Endothelial cell of umbilical vein (primary cell): ENCODE results near the gene NPM1.
A peak's percentile ranks its signal among the peaks of the same experiment; 100 is the strongest.
"Not testable (repeated sequence)": the region's sequence is repeated elsewhere in the genome, so short reads cannot be mapped to it uniquely, and the experiment has no call there.

Experiments
- EZH2 ChIP-seq: IDR thresholded peaks from 2 replicates; pipeline ENCODE4 v1.6.1; 2012; ENCODE audit warnings: borderline replicate concordance, low read depth, mild to moderate bottlenecking, moderate library complexity, low read length, inconsistent platforms; ENCODE audit not compliant: severe bottlenecking
- POLR2A ChIP-seq: IDR thresholded peaks from 2 replicates; pipeline ENCODE4 v1.6.1; 2012; ENCODE audit warnings: low read depth, mild to moderate bottlenecking, control low read depth, low read length
- POLR2AphosphoS5 ChIP-seq: IDR thresholded peaks from 2 replicates; pipeline ENCODE4 v1.6.1; 2012; ENCODE audit warnings: low read depth, mild to moderate bottlenecking, control low read depth, low read length, moderate library complexity; ENCODE audit not compliant: insufficient read depth
- TF ChIP-seq, protein P1 (sequence below), 2 donors: IDR thresholded peaks; 1 replicate in 1 of 2; 2 replicates in 1 of 2; pipeline ENCODE4 v1.5.1; 2011; ENCODE audit warnings: low read length in 2 of 2, mild to moderate bottlenecking in 2 of 2, moderate library complexity in 2 of 2, control low read depth in 1 of 2, inconsistent platforms in 1 of 2, low read depth in 1 of 2; ENCODE audit not compliant: insufficient read depth in 1 of 2; ENCODE audit errors: extremely low read depth in 1 of 2
- TF ChIP-seq, protein P2 (sequence below): IDR thresholded peaks from 2 replicates; pipeline ENCODE4 v1.6.1; 2011; ENCODE audit not compliant: insufficient read depth, insufficient read length

DNA sequence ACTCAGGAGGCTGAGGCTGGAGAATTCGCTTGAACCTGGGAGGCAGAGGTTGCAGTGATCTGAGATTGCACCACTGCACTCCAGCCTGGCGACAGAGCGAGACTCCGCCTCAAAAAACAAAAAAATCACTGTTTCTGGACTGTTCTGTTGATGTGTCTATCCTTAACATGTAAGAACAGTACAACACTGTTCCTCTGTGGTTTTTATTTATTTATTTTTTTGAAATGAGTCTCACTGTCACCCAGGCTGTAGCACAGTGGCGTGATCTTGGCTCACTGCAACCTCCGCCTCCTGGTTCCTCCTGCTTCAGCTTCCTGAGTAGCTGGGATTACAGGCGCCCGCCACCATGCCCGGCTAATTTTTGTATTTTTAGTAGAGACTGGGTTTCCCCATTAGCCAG lies 11.0 kb downstream of the NPM1 start:
- TF ChIP-seq, protein P1, sequence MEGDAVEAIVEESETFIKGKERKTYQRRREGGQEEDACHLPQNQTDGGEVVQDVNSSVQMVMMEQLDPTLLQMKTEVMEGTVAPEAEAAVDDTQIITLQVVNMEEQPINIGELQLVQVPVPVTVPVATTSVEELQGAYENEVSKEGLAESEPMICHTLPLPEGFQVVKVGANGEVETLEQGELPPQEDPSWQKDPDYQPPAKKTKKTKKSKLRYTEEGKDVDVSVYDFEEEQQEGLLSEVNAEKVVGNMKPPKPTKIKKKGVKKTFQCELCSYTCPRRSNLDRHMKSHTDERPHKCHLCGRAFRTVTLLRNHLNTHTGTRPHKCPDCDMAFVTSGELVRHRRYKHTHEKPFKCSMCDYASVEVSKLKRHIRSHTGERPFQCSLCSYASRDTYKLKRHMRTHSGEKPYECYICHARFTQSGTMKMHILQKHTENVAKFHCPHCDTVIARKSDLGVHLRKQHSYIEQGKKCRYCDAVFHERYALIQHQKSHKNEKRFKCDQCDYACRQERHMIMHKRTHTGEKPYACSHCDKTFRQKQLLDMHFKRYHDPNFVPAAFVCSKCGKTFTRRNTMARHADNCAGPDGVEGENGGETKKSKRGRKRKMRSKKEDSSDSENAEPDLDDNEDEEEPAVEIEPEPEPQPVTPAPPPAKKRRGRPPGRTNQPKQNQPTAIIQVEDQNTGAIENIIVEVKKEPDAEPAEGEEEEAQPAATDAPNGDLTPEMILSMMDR (IDR thresholded peaks at IDR 0.05; ENCODE audit: extremely low read depth in 1 of 2, insufficient read depth in 1 of 2, low read depth in 1 of 2, low read length in 2 of 2), result not testable (repeated sequence)
- not testable (repeated sequence) for TF ChIP-seq POLR2A, EZH2
- TF ChIP-seq, protein P2, sequence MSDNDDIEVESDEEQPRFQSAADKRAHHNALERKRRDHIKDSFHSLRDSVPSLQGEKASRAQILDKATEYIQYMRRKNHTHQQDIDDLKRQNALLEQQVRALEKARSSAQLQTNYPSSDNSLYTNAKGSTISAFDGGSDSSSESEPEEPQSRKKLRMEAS, result not testable (repeated sequence)
- peak; percentile 12 for TF ChIP-seq POLR2AphosphoS5
